ENCODE results near the gene MAPKAP1. TPM values are rescaled to one million over a fixed set of nuclear protein-coding genes. Genes with fewer than 3 reads are reported as not detected.

The MAPKAP1 gene
- total RNA-seq, result 10 to 100 TPM; 62.1 to 78.9 TPM

GRCh38 chr9:125706651-125707471 is at the start of gene MAPKAP1:
Gene MAPKAP1 (minus strand): TSS chr9:125707208. CDS start chr9:125672574, 34,634 bp downstream.
- Histone ChIP-seq H3K27ac (peak within 1 kb of the TSS; percentile 72 to 83), H3K9me3 (no peaks in the 10 kb centered on the region), H3K4me3 (peak within 1 kb of the TSS; percentile 71 to 99), H3K27me3 (no peaks in the 10 kb centered on the region), H3K4me1 (peaks cover 0 to 25% of the 10 kb centered on the region in 2 donors), H3K36me3 (no peaks in the 10 kb centered on the region)
- peak; percentile 96 for DNase-seq (ENCODE audit: low spot score)
- no peak for TF ChIP-seq CTCF (IDR thresholded peaks at IDR 0.05)

GRCh38 chr9:125756518-125756917 is 49.5 kb upstream of the MAPKAP1 start:
- Histone ChIP-seq H3K27ac (no peak overlapping the region), H3K27me3 (no peaks in the 10 kb centered on the region), H3K9me3 (no peaks in the 10 kb centered on the region), H3K36me3 (no peaks in the 10 kb centered on the region), H3K4me3 (no peak overlapping the region), H3K4me1 (peaks cover 0 to 47% of the 10 kb centered on the region in 2 donors)
- no peak for DNase-seq (ENCODE audit: low spot score)
- TF ChIP-seq CTCF (IDR thresholded peaks at IDR 0.05), result no peak

GRCh38 chr9:125755340-125755739 is 48.3 kb upstream of the MAPKAP1 start:
- Histone ChIP-seq H3K27me3 (no peaks in the 10 kb centered on the region), H3K4me3 (no peak overlapping the region), H3K4me1 (peaks cover 0 to 55% of the 10 kb centered on the region in 2 donors), H3K9me3 (no peaks in the 10 kb centered on the region), H3K27ac (no peak overlapping the region), H3K36me3 (no peaks in the 10 kb centered on the region)
- DNase-seq (ENCODE audit: low spot score), result no peak
- no peak for TF ChIP-seq CTCF (IDR thresholded peaks at IDR 0.05)

- Histone ChIP-seq H3K36me3 (no peaks in the 10 kb centered on the region), H3K27me3 (no peaks in the 10 kb centered on the region), H3K4me3 (no peak overlapping the region), H3K27ac (no peak overlapping the region), H3K4me1 (peaks cover 0 to 48% of the 10 kb centered on the region in 2 donors), H3K9me3 (no peaks in the 10 kb centered on the region)
- TF ChIP-seq CTCF (IDR thresholded peaks at IDR 0.05), result no peak
- DNase-seq (ENCODE audit: low spot score), result no peak
These were observed 47.1 kb upstream of the MAPKAP1 start for GRCh38 chr9:125754096-125754495.

- H3K27me3 ChIP-seq, result no peaks in the 10 kb centered on the region
- H3K9me3 ChIP-seq, result no peaks in the 10 kb centered on the region
- no peak for DNase-seq (ENCODE audit: low spot score)
- TF ChIP-seq CTCF (IDR thresholded peaks at IDR 0.05), result no peak
- H3K4me3 ChIP-seq, result peak overlapping the region in 1 of 2 donors; percentile 8
- peak overlapping the region; percentile 4 to 17 for H3K27ac ChIP-seq
- H3K36me3 ChIP-seq, result no peaks in the 10 kb centered on the region
- H3K4me1 ChIP-seq, result peaks cover 0 to 35% of the 10 kb centered on the region in 2 donors
These were observed 45.1 kb upstream of the MAPKAP1 start for GRCh38 chr9:125752070-125752628.

All from right atrium auricular region (tissue), 2 donors.